GM21390 (cell line): ENCODE measurements around the gene STRIP2.

ENCODE experiments used
- ATAC-seq: cut with Tn5 transposase; IDR thresholded peaks from one replicate; pipeline ENCODE4 v1.9.1; 2021; ENCODE audit not compliant: unreplicated experiment

STRIP2 gene

GRCh38 chr7:129489491-129489890 is 55.3 kb downstream of the STRIP2 start:
- no peak for ATAC-seq

- ATAC-seq = no peak
These were observed 58.2 kb downstream of the STRIP2 start for GRCh38 chr7:129492391-129492790.

GRCh38 chr7:129493555-129493954 is 59.3 kb downstream of the STRIP2 start:
- no peak for ATAC-seq

GRCh38 chr7:129494041-129494440 is 59.8 kb downstream of the STRIP2 start:
- ATAC-seq = peak; percentile 86

- ATAC-seq = no peak
These were observed 61.8 kb downstream of the STRIP2 start for GRCh38 chr7:129495987-129496386.

- ATAC-seq = no peak
These were observed 62.4 kb downstream of the STRIP2 start for GRCh38 chr7:129496653-129497052.

- ATAC-seq = no peak
These were observed 62.9 kb downstream of the STRIP2 start for GRCh38 chr7:129497156-129497555.

GRCh38 chr7:129498021-129498420 is 63.8 kb downstream of the STRIP2 start:
- no peak for ATAC-seq

- ATAC-seq = no peak
These were observed 65.8 kb downstream of the STRIP2 start for GRCh38 chr7:129499999-129500398.

- peak; percentile 79 for ATAC-seq
These were observed 67.8 kb downstream of the STRIP2 start, which contains the start of gene SMKR1 for GRCh38 chr7:129501760-129502707. Gene SMKR1, plus strand, starts transcription at chr7:129502531. Its CDS starts 294 bp downstream, at chr7:129502825.

GRCh38 chr7:129502708-129503685 is 68.8 kb downstream of the STRIP2 start:
- no peak for ATAC-seq

- ATAC-seq = no peak
These were observed 69.5 kb downstream of the STRIP2 start for GRCh38 chr7:129503725-129504124.

- ATAC-seq = no peak
These were observed 78.0 kb downstream of the STRIP2 start for GRCh38 chr7:129512192-129512591.

GRCh38 chr7:129513546-129513945 is 79.3 kb downstream of the STRIP2 start:
- ATAC-seq = no peak

- ATAC-seq = no peak
These were observed 80.5 kb downstream of the STRIP2 start for GRCh38 chr7:129514683-129515082.

- ATAC-seq = no peak
These were observed 81.1 kb downstream of the STRIP2 start for GRCh38 chr7:129515381-129515780.

- ATAC-seq = no peak
These were observed 83.7 kb downstream of the STRIP2 start for GRCh38 chr7:129517931-129518330.

- ATAC-seq = no peak
These were observed 85.2 kb downstream of the STRIP2 start for GRCh38 chr7:129519464-129519863.

- no peak for ATAC-seq
These were observed 88.1 kb downstream of the STRIP2 start for GRCh38 chr7:129522088-129522970.

GRCh38 chr7:129522971-129523340 is 88.7 kb downstream of the STRIP2 start:
- no peak for ATAC-seq
